Measurements from ENCODE around the gene ACOXL.

Gene ACOXL

GRCh38 chr2:111145951-111146350 is 413.6 kb downstream of the ACOXL start:
- DNase-seq, result no peak
- in situ Hi-C loops (cut with MboI; ENCODE audit: low pct_unique_long_range_greater_than_20kb, low sequenced_read_pairs), result no loop called here

GRCh38 chr2:111148225-111148873 is 416.0 kb downstream of the ACOXL start:
- in situ Hi-C loops (cut with MboI; ENCODE audit: low pct_unique_long_range_greater_than_20kb, low sequenced_read_pairs), result no loop called here
- peak; percentile 18 for DNase-seq

- DNase-seq, result no peak
- in situ Hi-C loops (cut with MboI; ENCODE audit: low pct_unique_long_range_greater_than_20kb, low sequenced_read_pairs), result no loop called here
These were observed 416.6 kb downstream of the ACOXL start for GRCh38 chr2:111148925-111149324.

GRCh38 chr2:111149882-111150455 is 417.6 kb downstream of the ACOXL start:
- no peak for DNase-seq
- in situ Hi-C loops (cut with MboI; ENCODE audit: low pct_unique_long_range_greater_than_20kb, low sequenced_read_pairs), result no loop called here

- DNase-seq, result no peak
These were observed 422.4 kb downstream of the ACOXL start for GRCh38 chr2:111154758-111155157.

GRCh38 chr2:111155610-111156009 is 423.2 kb downstream of the ACOXL start:
- in situ Hi-C loops (cut with MboI; ENCODE audit: low pct_unique_long_range_greater_than_20kb, low sequenced_read_pairs), result no loop called here
- no peak for DNase-seq

More at GRCh38 chr2:111154758-111155157, 422.4 kb downstream of the ACOXL start:
- in situ Hi-C loops (cut with MboI; ENCODE audit: low pct_unique_long_range_greater_than_20kb, low sequenced_read_pairs), result no loop called here

- DNase-seq, result no peak
- in situ Hi-C loops (cut with MboI; ENCODE audit: low pct_unique_long_range_greater_than_20kb, low sequenced_read_pairs), result no loop called here
These were observed 424.2 kb downstream of the ACOXL start for GRCh38 chr2:111156529-111156928.

- in situ Hi-C loops (cut with MboI; ENCODE audit: low pct_unique_long_range_greater_than_20kb, low sequenced_read_pairs), result no loop called here
- no peak for DNase-seq
These were observed 424.8 kb downstream of the ACOXL start for GRCh38 chr2:111157071-111157661.

GRCh38 chr2:111157798-111158197 is 425.4 kb downstream of the ACOXL start:
- in situ Hi-C loops (cut with MboI; ENCODE audit: low pct_unique_long_range_greater_than_20kb, low sequenced_read_pairs), result no loop called here
- DNase-seq, result no peak

- in situ Hi-C loops (cut with MboI; ENCODE audit: low pct_unique_long_range_greater_than_20kb, low sequenced_read_pairs), result no loop called here
- no peak for DNase-seq
These were observed 427.3 kb downstream of the ACOXL start for GRCh38 chr2:111159641-111160040.

- in situ Hi-C loops (cut with MboI; ENCODE audit: low pct_unique_long_range_greater_than_20kb, low sequenced_read_pairs), result no loop called here
- no peak for DNase-seq
These were observed 428.4 kb downstream of the ACOXL start for GRCh38 chr2:111160758-111161157.

GRCh38 chr2:111161971-111162370 is 429.6 kb downstream of the ACOXL start:
- in situ Hi-C loops (cut with MboI; ENCODE audit: low pct_unique_long_range_greater_than_20kb, low sequenced_read_pairs), result no loop called here
- no peak for DNase-seq

- DNase-seq, result peak; percentile 79
- in situ Hi-C loops (cut with MboI; ENCODE audit: low pct_unique_long_range_greater_than_20kb, low sequenced_read_pairs), result no loop called here
These were observed 430.5 kb downstream of the ACOXL start for GRCh38 chr2:111162718-111163331.

- no peak for DNase-seq
- in situ Hi-C loops (cut with MboI; ENCODE audit: low pct_unique_long_range_greater_than_20kb, low sequenced_read_pairs), result no loop called here
These were observed 431.7 kb downstream of the ACOXL start for GRCh38 chr2:111164078-111164477.

- DNase-seq, result no peak
- in situ Hi-C loops (cut with MboI; ENCODE audit: low pct_unique_long_range_greater_than_20kb, low sequenced_read_pairs), result no loop called here
These were observed 432.7 kb downstream of the ACOXL start for GRCh38 chr2:111165084-111165483.

- DNase-seq, result no peak
- in situ Hi-C loops (cut with MboI; ENCODE audit: low pct_unique_long_range_greater_than_20kb, low sequenced_read_pairs), result no loop called here
These were observed 433.7 kb downstream of the ACOXL start for GRCh38 chr2:111166115-111166514.

- in situ Hi-C loops (cut with MboI; ENCODE audit: low pct_unique_long_range_greater_than_20kb, low sequenced_read_pairs), result no loop called here
- no peak for DNase-seq
These were observed 434.9 kb downstream of the ACOXL start for GRCh38 chr2:111167076-111167862.

GRCh38 chr2:111167863-111168162 is 435.4 kb downstream of the ACOXL start:
- in situ Hi-C loops (cut with MboI; ENCODE audit: low pct_unique_long_range_greater_than_20kb, low sequenced_read_pairs), result no loop called here
- DNase-seq, result no peak

All from KBM-7 (cell line).